ENCODE data around the gene NPC1.

DNA sequence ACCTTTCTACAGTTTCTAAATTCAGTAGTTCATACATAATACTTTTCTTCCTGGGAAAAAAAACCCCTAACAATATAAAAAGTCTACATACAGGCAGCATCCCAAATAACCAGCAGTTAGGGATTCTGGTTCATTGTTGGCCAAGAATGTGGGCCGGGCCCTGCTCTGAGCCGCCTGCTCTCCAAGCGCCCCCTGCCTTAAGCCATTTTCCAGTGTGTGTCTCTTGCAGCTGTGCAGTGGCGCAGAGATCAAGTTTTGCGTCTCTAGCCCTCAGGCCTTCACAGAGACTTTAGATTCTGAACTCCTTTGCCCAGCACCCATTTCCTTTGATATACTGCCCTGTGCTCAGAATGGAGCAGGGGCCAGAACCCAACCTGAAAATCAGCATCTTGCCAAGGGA is 50.1 kb downstream of the NPC1 start:
- TF ChIP-seq CTCF (IDR thresholded peaks at IDR 0.05) (no peak), TCF7L2 (IDR thresholded peaks at IDR 0.05; ENCODE audit: low read depth, low read length) (no peak), REST (IDR thresholded peaks at IDR 0.05; ENCODE audit: insufficient read depth in 1 of 2, low read depth in 2 of 2, low read length in 1 of 2) (no peak)

All from Panc1 (cell line).